GM19025 (cell line): ENCODE results near the gene SLC9A3.

ENCODE experiments used
- ATAC-seq: cut with Tn5 transposase; IDR thresholded peaks from one replicate; pipeline ENCODE4 v1.9.1; 2021; ENCODE audit warnings: mild to moderate bottlenecking, low read depth, moderate library complexity; ENCODE audit not compliant: unreplicated experiment

The SLC9A3 gene

GRCh38 chr5:451587-452458, 72.4 kb downstream of the SLC9A3 start:
- ATAC-seq = no peak

DNA sequence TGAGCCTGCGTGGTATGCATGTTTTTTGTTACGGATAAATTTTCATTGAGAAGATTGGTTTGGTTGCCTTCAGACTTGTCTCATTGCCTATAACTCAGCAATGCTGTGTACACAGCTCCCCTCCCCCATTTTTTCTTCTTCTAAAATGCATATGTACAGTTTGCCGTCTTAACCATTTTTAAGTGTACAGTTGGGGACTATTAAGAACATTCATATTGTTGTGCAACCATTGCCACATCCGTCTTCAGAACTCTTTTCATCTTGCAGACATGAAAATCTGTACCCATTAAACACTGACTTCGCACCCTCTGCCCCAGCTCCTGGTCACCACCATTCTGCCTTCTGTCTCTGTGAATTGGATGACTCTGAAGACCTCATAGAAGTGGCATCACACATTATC, 75.1 kb downstream of the SLC9A3 start:
- ATAC-seq = no peak

DNA sequence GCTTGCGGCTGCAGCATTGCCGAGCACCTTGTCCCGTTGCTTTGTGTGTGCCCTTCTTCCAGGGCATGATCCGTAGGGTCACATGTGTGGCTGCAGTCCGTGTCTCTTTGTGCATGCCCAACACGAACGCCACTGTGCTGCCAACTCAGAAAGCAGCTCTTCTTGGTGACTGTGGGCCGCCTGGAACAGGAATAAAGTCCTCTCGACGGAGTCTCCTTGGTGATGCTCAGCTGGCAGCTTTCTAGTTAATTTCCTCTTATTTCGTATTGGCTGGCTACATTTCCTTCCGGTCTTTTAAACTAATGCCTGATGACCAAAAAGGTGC, 75.5 kb downstream of the SLC9A3 start:
- no peak for ATAC-seq

GRCh38 chr5:448061-448765, 76.0 kb downstream of the SLC9A3 start:
- ATAC-seq = no peak

DNA sequence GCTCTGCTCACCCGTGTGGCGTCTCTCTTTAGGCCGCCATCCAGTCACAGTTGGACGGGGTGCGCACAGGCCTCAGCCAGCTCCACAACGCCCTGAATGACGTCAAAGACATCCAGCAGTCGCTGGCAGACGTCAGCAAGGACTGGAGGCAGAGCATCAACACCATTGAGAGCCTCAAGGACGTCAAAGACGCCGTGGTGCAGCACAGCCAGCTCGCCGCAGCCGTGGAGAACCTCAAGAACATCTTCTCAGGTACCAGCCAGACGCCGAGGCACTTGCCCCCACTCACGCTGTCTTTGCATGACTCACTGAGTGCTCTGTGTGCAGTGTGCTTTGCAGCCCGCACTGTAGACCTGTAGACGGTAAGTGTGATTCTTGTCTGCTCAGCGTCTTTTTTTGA, 76.7 kb downstream of the SLC9A3 start:
- no peak for ATAC-seq

- no peak for ATAC-seq
Measured at GRCh38 chr5:446883-447263, 77.4 kb downstream of the SLC9A3 start.

GRCh38 chr5:446066-446882, 78.0 kb downstream of the SLC9A3 start:
- ATAC-seq = no peak

DNA sequence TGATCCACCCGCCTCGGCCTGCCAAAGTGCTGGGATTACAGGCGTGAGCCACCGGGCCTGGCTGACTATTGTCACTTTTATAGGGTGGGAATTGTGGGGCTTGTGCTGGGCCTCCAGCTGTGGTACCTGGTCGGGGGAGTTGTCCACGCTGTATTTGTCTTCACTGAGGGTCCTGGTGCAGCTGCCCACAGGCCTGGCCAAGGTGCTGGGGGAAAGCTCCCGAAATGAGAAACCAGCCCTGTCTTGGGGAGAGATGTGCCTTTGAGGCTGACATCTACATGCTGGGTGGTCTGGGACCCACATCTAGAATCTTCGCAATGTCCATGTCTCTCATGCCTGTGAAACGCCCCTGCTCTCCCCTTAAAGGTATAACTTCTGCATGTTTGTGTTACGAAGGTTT, 78.7 kb downstream of the SLC9A3 start:
- no peak for ATAC-seq

DNA sequence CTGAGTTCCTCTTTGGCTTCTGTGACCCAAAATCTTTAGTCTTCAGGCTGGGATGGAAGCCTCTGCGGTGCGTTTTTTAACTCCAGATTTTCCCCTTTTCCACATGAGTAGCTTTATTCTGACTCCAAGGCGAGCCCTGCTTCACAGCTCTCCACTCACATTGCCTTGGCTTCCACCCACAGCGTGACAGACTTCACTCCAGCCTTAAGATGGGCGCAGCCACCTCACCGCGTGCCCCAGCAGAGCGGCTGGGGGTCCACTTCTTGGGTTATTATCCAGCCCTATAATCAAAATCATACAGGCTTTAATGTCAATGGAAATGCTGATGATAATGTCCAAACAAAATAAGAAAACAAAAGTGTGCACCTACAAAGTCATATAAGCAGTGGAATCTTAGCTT, 80.0 kb downstream of the SLC9A3 start:
- no peak for ATAC-seq

DNA sequence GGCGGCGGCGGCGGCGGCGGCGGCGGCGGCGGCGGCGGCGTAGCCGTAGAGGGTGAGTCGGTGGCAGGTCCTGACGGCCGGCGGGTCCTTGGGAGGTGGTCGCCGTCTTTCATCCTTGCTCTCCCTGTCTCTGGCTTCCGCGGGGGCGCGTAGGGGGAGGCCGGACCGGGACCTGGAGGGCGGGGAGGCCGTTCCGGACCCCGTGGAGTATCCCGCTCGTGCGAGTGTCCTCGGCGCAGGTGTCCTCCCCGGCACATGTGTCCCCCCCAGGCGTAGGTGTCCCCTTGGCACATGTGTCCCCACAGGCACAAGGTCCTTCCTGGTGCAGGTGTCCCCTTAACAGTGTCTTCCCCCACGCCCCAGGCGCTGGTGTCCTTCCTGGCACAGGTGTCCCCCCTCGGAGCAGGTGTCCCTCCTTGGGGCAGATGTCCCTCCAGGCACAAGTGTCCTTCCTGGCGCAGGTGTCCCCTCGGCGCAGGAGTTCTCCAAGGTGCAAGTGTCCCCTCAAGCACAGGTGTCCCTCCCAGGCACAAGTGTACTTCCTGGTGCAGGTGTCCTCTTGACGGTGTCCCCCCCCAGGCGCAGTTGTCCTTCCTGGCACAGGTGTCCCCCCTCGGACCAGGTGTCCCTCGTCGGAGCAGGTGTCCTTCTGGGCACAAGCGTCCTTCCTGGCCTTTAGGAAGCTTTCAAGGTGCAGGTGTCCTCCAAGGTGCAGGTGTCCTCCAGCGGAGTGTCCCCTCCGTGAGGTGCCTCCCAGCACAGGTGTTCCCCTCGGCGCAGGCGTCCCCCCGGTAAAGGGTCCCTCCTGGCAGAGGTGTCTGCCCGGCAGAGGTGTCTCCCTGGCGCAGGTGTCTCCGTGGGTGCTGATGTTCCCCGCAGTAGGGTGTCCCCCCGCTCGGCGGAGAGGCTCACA, 80.8 kb downstream of the SLC9A3 start:
- peak; percentile 7 for ATAC-seq

DNA sequence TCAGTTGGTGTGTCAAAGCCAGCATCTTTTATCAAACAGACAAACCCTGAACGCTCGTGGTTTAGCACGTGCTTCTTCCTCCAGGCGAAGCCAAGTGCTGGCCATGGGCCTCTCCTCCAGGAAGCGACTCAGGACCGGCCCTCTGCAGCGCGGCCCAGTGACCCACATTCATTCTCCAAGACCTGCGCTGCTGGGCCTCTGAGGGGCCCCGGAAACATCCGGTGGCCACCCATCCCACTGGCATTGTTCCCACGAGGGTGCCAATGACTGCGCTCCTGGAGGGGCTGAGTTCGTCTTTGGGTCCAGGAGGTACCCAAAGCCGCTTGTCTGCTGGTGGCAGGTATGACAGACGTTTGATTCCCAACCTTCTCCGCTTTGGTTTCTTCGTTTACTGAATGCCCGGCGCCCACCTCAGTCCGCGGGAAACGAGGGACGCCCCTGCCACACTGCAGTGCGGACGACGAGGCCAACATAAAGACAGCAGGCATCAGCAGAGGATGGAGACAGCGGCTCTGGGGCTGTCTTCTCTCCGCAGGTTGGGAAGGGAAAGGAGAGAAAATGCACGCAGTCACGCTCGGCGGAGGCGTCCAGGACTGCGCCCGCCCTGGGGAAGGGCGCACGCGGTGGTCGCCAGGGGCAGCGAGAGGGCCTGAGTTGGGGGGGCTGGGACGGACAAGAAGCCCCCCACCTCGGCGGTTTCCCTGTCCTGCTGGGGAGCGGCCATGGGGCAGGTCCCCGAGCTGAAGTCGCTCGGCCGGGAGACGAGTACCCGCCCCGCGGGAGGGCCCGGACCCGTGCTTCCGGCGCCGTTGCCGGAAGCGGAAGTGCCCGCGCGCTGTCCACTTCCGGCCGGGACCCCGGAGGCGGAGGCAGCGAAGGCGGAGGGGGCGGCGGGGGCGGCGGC, 81.7 kb downstream of the SLC9A3 start, which contains the start of gene EXOC3:
TSS of gene EXOC3 (plus strand) at position 842 of the 904 bp plus-strand sequence. CDS start 3,030 bp downstream, outside the sequence.
- ATAC-seq = peak; percentile 85

GRCh38 chr5:441996-442334, 82.3 kb downstream of the SLC9A3 start:
- ATAC-seq = no peak

- ATAC-seq = no peak
Measured at GRCh38 chr5:440401-441201, 83.6 kb downstream of the SLC9A3 start.

DNA sequence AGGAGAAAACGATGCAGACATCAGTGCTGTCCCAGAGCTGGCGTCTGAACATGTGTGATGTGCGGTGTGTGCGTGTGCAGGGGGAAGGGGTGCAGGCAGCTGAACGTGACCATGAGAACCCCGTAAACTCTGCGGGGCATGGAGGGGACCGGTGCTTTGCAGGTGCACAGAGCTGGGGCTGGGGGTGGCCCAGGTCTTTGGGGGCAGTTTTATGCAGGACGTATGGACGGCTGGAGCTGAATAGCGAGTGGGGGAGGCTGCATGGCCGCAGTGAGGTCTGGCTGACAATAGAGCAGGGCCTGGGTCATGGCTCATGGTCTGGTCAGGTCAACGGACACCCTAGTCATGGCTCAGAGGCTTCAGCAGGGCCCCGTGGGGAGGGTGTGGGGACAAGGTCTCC, 84.6 kb downstream of the SLC9A3 start:
- ATAC-seq = no peak

DNA sequence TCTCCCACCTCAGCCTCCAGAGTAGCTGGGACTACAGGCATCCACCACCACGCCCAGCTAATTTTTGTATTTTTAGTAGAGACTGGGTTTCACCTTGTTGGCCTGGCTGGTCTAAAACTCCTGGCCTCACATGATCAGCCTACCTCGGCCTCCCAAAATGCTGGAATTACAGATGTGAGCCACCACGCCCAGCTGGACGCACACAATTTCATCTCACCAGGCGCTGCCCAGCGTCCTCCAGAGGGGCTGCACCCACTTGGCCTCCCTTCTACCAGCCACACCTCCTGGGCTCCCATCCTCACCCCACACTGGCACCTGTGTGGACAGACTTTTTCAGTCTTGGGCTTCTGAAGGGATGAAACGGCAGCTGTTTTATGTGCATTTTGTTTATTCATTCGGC, 85.1 kb downstream of the SLC9A3 start:
- ATAC-seq = no peak

DNA sequence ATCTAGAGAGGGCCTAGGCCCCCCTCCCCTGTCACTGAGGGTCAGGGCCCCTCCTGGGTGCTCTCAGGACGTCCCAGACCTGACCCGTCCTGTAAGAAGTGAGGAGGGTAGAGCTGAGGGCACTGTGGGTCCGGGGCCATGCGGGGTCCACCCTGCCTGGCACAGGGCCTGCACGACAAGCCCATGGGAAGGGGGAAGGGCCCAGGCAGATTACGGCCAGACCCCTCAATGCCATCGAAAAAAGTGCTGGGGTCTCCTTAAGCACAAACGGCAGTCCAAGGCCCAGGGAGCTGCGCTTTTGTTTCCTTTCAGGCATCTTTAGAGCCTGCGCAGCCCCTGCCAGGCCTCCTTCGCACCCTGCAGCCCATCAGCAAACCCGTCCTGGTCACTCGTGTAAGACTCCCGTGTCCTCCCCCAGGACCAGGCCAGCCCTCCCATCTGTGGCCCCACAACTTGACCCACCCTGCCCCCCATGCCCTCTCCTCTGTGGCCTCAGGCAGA, 85.7 kb downstream of the SLC9A3 start:
- no peak for ATAC-seq

DNA sequence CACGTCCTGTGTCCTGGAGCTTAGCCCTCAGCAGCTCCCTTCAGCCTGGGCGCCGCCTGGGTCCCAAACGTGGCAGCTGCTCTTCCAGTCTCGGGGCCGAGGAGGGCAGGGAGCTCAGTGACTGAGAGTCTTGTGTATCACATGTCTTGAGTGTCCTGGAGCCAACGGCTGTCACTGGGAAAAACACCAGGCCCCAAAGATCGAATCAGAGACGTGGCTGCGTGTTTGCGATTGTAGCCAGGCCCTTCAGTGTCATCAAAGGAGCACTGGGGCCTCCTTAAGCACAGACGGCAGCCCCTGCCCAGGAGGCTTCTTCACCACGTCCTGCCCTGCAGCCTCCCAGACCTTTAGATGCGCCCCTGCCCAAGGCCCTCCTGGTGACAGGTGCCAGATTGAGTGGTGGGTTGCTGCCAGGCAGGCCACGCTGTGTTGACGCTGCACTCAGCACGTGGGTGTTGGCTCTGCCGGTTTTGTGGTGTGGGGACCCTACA, 86.9 kb downstream of the SLC9A3 start:
- ATAC-seq = no peak

DNA sequence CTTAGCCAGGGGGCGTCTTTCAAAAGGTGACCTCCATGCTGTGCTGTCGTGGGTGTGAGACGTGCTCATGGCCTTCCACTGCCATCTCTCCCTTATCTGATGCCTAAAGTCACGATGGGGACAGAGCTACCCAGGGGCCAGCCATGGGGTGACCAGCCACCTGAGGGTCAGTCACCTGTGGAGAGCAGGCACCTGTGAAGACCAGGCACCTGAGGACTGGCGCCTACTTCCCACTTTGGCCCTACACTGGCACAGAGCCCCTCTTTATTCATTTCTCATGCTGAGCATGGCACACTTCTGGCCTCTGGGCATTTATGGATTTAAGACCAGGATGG, 87.6 kb downstream of the SLC9A3 start:
- ATAC-seq = no peak
